B cell (primary cell): Measurements from ENCODE around the gene TAF10.

Source experiments
- CTCF ChIP-seq: fragments of 200-600 bp; IDR thresholded peaks from one replicate; pipeline ENCODE4 v1.8.0; 2022; ENCODE audit warnings: antibody characterized with exemption, mild to moderate bottlenecking
- EZH2 ChIP-seq: IDR thresholded peaks from 2 replicates; pipeline ENCODE4 v1.6.1; 2012; ENCODE audit warnings: borderline replicate concordance, low read depth, mild to moderate bottlenecking, moderate library complexity, low read length; ENCODE audit not compliant: insufficient read depth, poor library complexity, severe bottlenecking

- TF ChIP-seq CTCF (no peak), EZH2 (no peak)
These were observed 4.0 kb upstream of the TAF10 start for GRCh38 chr11:6615882-6616585.
